ENCODE results near the gene SEMA3B. TPM values are rescaled to one million over a fixed set of nuclear protein-coding genes. Genes with fewer than 3 reads are reported as not detected.

SEMA3B gene
- total and polyA plus RNA-seq, 9 of the 15 experiments (the other 6 are each of a cell fraction or from before 2014, with no cell fraction given): 0.03 to 1.8 (median 0.55) TPM; not detected in 1

DNA sequence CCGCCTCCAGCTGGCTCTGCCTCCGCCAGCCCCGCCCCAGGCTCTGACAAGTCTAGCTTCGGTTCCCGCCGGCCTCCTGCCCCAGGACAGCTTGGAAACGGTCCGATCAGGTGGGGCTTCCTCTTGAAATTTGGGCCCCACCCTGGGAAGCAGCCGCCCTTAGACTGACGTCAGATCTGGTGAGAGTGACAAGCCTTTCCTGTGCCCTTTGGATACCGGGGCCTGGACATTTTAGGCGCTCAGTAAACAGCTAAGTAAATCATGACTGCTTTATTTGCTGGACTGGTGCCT lies 30.6 kb downstream of the SEMA3B start (continued):
- TF ChIP-seq CHD1 (IDR thresholded peaks at IDR 0.05; ENCODE audit: low read length) (no peak), CREB1 (IDR thresholded peaks at IDR 0.05) (no peak; the same call in 1 of the 2 replicates), CREB1 (CRISPR knock-in tag; IDR thresholded peaks at IDR 0.05) (no peak; the same call in 1 of the 2 replicates), RAD51 (IDR thresholded peaks at IDR 0.05; ENCODE audit: borderline replicate concordance, low read depth) (peak; percentile 31; the same call in 1 of the 2 replicates), NFATC3 (IDR thresholded peaks at IDR 0.05) (no peak), HNRNPUL1 (IDR thresholded peaks at IDR 0.05; ENCODE audit: low read length) (no peak), ZNF217 (CRISPR knock-in tag; IDR thresholded peaks at IDR 0.05) (no peak), SIN3B (IDR thresholded peaks at IDR 0.05; ENCODE audit: low read depth) (no peak), RBM39 (optimal IDR thresholded peaks at IDR 0.05; ENCODE audit: low read depth, low read length) (no peak), BRD9 (IDR thresholded peaks at IDR 0.05; ENCODE audit: low read depth, partially characterized antibody) (no peak)
- TF ChIP-seq, protein P1, sequence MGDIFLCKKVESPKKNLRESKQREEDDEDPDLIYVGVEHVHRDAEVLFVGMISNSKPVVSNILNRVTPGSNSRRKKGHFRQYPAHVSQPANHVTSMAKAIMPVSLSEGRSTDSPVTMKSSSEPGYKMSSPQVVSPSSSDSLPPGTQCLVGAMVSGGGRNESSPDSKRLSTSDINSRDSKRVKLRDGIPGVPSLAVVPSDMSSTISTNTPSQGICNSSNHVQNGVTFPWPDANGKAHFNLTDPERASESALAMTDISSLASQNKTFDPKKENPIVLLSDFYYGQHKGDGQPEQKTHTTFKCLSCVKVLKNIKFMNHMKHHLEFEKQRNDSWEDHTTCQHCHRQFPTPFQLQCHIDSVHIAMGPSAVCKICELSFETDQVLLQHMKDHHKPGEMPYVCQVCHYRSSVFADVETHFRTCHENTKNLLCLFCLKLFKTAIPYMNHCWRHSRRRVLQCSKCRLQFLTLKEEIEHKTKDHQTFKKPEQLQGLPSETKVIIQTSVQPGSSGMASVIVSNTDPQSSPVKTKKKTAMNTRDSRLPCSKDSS (IDR thresholded peaks at IDR 0.05; ENCODE audit: low read depth, partially characterized antibody): no peak
- TF ChIP-seq, protein P2, sequence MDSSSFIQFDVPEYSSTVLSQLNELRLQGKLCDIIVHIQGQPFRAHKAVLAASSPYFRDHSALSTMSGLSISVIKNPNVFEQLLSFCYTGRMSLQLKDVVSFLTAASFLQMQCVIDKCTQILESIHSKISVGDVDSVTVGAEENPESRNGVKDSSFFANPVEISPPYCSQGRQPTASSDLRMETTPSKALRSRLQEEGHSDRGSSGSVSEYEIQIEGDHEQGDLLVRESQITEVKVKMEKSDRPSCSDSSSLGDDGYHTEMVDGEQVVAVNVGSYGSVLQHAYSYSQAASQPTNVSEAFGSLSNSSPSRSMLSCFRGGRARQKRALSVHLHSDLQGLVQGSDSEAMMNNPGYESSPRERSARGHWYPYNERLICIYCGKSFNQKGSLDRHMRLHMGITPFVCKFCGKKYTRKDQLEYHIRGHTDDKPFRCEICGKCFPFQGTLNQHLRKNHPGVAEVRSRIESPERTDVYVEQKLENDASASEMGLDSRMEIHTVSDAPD (CRISPR knock-in tag; IDR thresholded peaks at IDR 0.05): no peak
- TF ChIP-seq, protein P3, sequence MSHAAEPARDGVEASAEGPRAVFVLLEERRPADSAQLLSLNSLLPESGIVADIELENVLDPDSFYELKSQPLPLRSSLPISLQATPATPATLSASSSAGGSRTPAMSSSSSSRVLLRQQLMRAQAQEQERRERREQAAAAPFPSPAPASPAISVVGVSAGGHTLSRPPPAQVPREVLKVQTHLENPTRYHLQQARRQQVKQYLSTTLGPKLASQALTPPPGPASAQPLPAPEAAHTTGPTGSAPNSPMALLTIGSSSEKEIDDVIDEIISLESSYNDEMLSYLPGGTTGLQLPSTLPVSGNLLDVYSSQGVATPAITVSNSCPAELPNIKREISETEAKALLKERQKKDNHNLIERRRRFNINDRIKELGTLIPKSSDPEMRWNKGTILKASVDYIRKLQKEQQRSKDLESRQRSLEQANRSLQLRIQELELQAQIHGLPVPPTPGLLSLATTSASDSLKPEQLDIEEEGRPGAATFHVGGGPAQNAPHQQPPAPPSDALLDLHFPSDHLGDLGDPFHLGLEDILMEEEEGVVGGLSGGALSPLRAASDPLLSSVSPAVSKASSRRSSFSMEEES (CRISPR knock-in tag; IDR thresholded peaks at IDR 0.05): no peak
